Breast epithelium (tissue), 4 donors: ENCODE results near the gene ABLIM2. TPM values are rescaled to one million over a fixed set of nuclear protein-coding genes. Genes with fewer than 3 reads are reported as not detected.
A peak's percentile ranks its signal among the peaks of the same experiment; 100 is the strongest.

Experiments used
- DNase-seq, 2 donors: peaks; one replicate each; pipeline ENCODE4 v3.0.0-alpha.2; 2019; ENCODE audit warnings: low spot score in 2 of 2
- H3K27ac ChIP-seq, 2 donors: fragments of 200-600 bp; sonication (generic) in 1 of 2; one replicate each; pipeline ENCODE4 v1.5.1; 2016 to 2019; ENCODE audit warnings: mild to moderate bottlenecking in 1 of 2
- H3K27me3 ChIP-seq, 2 donors: fragments of 200-600 bp; sonication (generic) in 1 of 2; one replicate each; pipeline versions ENCODE4 v1.5.1 to v1.6.0; 2017 to 2019; ENCODE audit warnings: control low read depth in 1 of 2, mild to moderate bottlenecking in 1 of 2
- H3K36me3 ChIP-seq: fragments of 200-600 bp; one replicate; pipeline ENCODE4 v1.5.1; 2019
- H3K4me1 ChIP-seq, 2 donors: fragments of 200-600 bp; sonication (generic); one replicate each; pipeline ENCODE4 v1.5.1; 2016 to 2019; ENCODE audit warnings: control low read depth in 1 of 2
- H3K4me3 ChIP-seq, 3 donors: fragments of 200-600 bp; sonication (generic); 1 replicate in 2 of 3; 2 replicates in 1 of 3; pipeline ENCODE4 v1.5.1; 2016 to 2019; ENCODE audit warnings: mild to moderate bottlenecking in 3 of 3, moderate library complexity in 2 of 3
- H3K9me3 ChIP-seq, 2 donors: fragments of 200-600 bp; sonication (generic) in 1 of 2; one replicate each; pipeline ENCODE4 v1.5.1; 2016 to 2019; ENCODE audit warnings: control low read depth in 1 of 2
- POLR2A ChIP-seq: fragments of 450-650 bp; IDR thresholded peaks from one replicate; pipeline ENCODE4 v1.6.1; 2016; ENCODE audit warnings: antibody characterized with exemption, mild to moderate bottlenecking, moderate library complexity
- POLR2AphosphoS5 ChIP-seq, 3 donors: sonication (generic); formaldehyde crosslinking; IDR thresholded peaks; one replicate each; pipeline ENCODE4 v1.6.1; 2017; ENCODE audit warnings: antibody characterized with exemption in 3 of 3
- intact Hi-C: fragments of 100-400 bp; cut with DNase I; formaldehyde crosslinking; loops from one replicate; pipeline ENCODE4 v1.15.1; 2023; ENCODE audit warnings: low total_unique reads
- total RNA-seq, 3 donors: library from RNA; depleted of rRNA; stranded (reverse); fragments of >200 nt; gene quantifications; one replicate each; pipeline ENCODE4 v1.1.0, GENCODE V29; 2016
- TF ChIP-seq, protein P1 (sequence below), 3 donors: fragments of 450-650 bp; IDR thresholded peaks; one replicate each; pipeline ENCODE4 v1.5.1; 2016 to 2017; ENCODE audit warnings: antibody characterized with exemption in 3 of 3, mild to moderate bottlenecking in 3 of 3, moderate library complexity in 3 of 3

ABLIM2 gene
- total RNA-seq, 3 donors from 2014 or later: 4.8 to 11.5 (median 8.2) TPM

DNA sequence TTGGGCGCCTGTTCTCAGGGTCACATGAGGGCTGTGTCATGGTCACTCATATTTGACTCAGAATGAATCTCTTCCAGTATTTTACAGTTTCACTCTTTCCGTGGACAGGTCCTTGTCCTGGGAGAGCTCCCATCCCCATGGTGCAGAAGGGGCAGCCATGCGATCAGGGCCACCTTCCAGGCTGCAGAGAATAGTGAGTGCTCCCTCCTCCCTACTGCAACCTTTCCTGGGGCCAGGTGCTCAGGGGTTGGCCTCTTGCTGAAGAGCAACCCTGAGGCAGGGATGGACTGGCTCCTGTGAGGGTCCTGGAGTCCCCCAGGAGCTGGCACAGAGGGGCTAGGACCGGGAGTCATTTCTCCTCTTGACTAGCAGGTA, 108.4 kb downstream of the ABLIM2 start:
- Histone ChIP-seq H3K4me3 (no peak overlapping the region), H3K27ac (peak overlapping the region in 1 of 2 donors; percentile 64), H3K36me3 (no peaks in the 10 kb centered on the region), H3K9me3 (peaks cover 8% of the 10 kb centered on the region in 2 donors), H3K4me1 (peaks cover 0 to 5% of the 10 kb centered on the region in 2 donors), H3K27me3 (no peaks in the 10 kb centered on the region)
- TF ChIP-seq POLR2AphosphoS5 (IDR thresholded peaks at IDR 0.05) (no peak), POLR2A (no peak)
- TF ChIP-seq, protein P1, sequence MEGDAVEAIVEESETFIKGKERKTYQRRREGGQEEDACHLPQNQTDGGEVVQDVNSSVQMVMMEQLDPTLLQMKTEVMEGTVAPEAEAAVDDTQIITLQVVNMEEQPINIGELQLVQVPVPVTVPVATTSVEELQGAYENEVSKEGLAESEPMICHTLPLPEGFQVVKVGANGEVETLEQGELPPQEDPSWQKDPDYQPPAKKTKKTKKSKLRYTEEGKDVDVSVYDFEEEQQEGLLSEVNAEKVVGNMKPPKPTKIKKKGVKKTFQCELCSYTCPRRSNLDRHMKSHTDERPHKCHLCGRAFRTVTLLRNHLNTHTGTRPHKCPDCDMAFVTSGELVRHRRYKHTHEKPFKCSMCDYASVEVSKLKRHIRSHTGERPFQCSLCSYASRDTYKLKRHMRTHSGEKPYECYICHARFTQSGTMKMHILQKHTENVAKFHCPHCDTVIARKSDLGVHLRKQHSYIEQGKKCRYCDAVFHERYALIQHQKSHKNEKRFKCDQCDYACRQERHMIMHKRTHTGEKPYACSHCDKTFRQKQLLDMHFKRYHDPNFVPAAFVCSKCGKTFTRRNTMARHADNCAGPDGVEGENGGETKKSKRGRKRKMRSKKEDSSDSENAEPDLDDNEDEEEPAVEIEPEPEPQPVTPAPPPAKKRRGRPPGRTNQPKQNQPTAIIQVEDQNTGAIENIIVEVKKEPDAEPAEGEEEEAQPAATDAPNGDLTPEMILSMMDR (IDR thresholded peaks at IDR 0.05): no peak
- intact Hi-C loops: loop anchor here (5.0 kb wide), 1 partner anchor 612 kb away; no protein-coding TSS in a partner anchor
- no peak for DNase-seq

GRCh38 chr4:8048856-8049676, 109.5 kb downstream of the ABLIM2 start:
- Histone ChIP-seq H3K9me3 (no peaks in the 10 kb centered on the region), H3K27me3 (no peaks in the 10 kb centered on the region), H3K4me3 (no peak overlapping the region), H3K36me3 (no peaks in the 10 kb centered on the region), H3K4me1 (peaks cover 0 to 5% of the 10 kb centered on the region in 2 donors), H3K27ac (no peak overlapping the region)
- intact Hi-C loops: no loop called here
- no peak for TF ChIP-seq POLR2AphosphoS5 (IDR thresholded peaks at IDR 0.05)
- TF ChIP-seq, protein P1 (IDR thresholded peaks at IDR 0.05): no peak
- TF ChIP-seq POLR2A: no peak
- no peak for DNase-seq

- Histone ChIP-seq H3K27me3 (no peaks in the 10 kb centered on the region), H3K27ac (no peak overlapping the region), H3K4me3 (no peak overlapping the region), H3K36me3 (no peaks in the 10 kb centered on the region), H3K9me3 (no peaks in the 10 kb centered on the region), H3K4me1 (peaks cover 0 to 5% of the 10 kb centered on the region in 2 donors)
- intact Hi-C loops: no loop called here
- TF ChIP-seq POLR2AphosphoS5 (IDR thresholded peaks at IDR 0.05) (no peak), POLR2A (no peak)
- TF ChIP-seq, protein P1 (IDR thresholded peaks at IDR 0.05): no peak
- no peak for DNase-seq
Measured at GRCh38 chr4:8047837-8048678, 110.6 kb downstream of the ABLIM2 start.

DNA sequence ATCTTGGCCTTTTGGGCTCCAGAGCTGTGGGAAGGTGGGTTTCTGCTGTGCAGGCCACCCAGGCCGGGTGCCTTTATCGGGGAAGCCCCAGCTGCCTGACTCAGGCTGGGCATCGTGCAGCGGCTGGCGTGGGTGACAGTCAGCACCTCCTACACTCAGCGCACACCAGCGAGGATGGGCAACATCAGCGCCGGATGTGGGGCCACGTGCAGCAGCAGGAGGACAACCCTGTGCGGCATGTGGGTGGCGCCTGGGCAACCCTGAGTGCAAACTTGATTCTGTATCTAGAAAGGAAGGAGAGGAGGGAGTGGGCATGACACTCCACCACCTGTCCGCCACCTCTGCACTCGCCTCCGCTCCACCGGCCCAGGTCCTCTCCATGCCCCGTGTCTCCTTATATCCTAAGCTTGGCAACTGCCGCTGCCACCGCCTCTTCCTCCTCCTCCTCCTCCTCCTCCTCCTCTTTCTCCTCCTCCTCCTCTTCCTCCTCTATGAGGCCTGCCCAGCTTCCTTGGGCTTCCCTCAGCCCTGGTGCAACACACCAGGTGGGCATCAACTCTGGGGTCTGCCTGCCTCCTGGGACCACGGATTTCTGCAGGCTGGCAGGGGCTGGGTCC, 111.6 kb downstream of the ABLIM2 start:
- intact Hi-C loops: no loop called here
- Histone ChIP-seq H3K36me3 (no peaks in the 10 kb centered on the region), H3K27me3 (no peaks in the 10 kb centered on the region), H3K9me3 (no peaks in the 10 kb centered on the region), H3K4me1 (peaks cover 0 to 5% of the 10 kb centered on the region in 2 donors), H3K4me3 (no peak overlapping the region), H3K27ac (no peak overlapping the region)
- no peak for TF ChIP-seq POLR2AphosphoS5 (IDR thresholded peaks at IDR 0.05)
- TF ChIP-seq POLR2A: no peak
- TF ChIP-seq, protein P1 (IDR thresholded peaks at IDR 0.05): no peak
- DNase-seq: no peak
